HL-60/S4 treated with retinoic acid at 250 ng/mL for 4 days and 3 days (cell line): ENCODE data around the gene SRPX2.
"Not testable (repeated sequence)": the region's sequence is repeated elsewhere in the genome, so short reads cannot be mapped to it uniquely, and the experiment has no call there.

Experiments
- in situ Hi-C: fragments of 300-500 bp; cut with MboI; formaldehyde crosslinking; loops from 2 replicates; pipeline ENCODE4 v1.7.0; 2022; ENCODE audit warnings: low sequenced_read_pairs

SRPX2 gene

GRCh38 chrX:100695991-100696390 lies 52.0 kb downstream of the SRPX2 start:
- in situ Hi-C loops = no loop called here

GRCh38 chrX:100696699-100697351 lies 52.8 kb downstream of the SRPX2 start:
- in situ Hi-C loops = no loop called here

- in situ Hi-C loops = no loop called here
Measured at GRCh38 chrX:100698551-100698950, 54.6 kb downstream of the SRPX2 start.

GRCh38 chrX:100700809-100701208 lies 56.8 kb downstream of the SRPX2 start:
- in situ Hi-C loops = no loop called here

GRCh38 chrX:100704581-100705203 lies 60.7 kb downstream of the SRPX2 start:
- in situ Hi-C loops = no loop called here

- in situ Hi-C loops = no loop called here
Measured at GRCh38 chrX:100710816-100711215, 66.8 kb downstream of the SRPX2 start.

- in situ Hi-C loops = no loop called here
Measured at GRCh38 chrX:100717363-100717762, 73.4 kb downstream of the SRPX2 start.

GRCh38 chrX:100719139-100719538 lies 75.1 kb downstream of the SRPX2 start:
- in situ Hi-C loops = no loop called here

GRCh38 chrX:100720301-100720700 lies 76.3 kb downstream of the SRPX2 start:
- in situ Hi-C loops = no loop called here

- in situ Hi-C loops = no loop called here
Measured at GRCh38 chrX:100721328-100721727, 77.3 kb downstream of the SRPX2 start.

- in situ Hi-C loops = not testable (repeated sequence)
Measured at GRCh38 chrX:100724006-100724405, 80.0 kb downstream of the SRPX2 start.
